Measurements from ENCODE around the gene ASPSCR1. TPM values are rescaled to one million over a fixed set of nuclear protein-coding genes. Genes with fewer than 3 reads are reported as not detected.
"Not testable (repeated sequence)": the region's sequence is repeated elsewhere in the genome, so short reads cannot be mapped to it uniquely, and the experiment has no call there.

The ASPSCR1 gene
- total RNA-seq, 4 donors from 2014 or later = 12.6 to 24.3 (median 15.1) TPM

DNA sequence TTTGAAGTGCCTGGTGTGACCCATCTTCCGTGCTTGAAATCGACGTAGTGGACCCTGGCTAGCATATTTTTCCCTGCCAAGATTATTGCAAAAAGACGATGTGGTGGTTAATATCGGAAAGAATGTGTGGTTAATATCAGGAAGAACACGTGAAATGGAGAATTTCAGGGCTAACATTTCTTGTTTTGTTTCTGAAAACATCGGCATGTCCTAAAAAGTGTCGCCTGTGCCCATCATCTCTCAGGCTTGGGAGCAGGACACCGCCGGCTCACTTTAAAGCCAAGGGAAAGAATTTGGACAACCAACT lies 60.4 kb downstream of the ASPSCR1 start:
- DNase-seq (ENCODE audit: low spot score) (no peak), ATAC-seq (ENCODE audit: low FRiP score) (no peak)
- TF ChIP-seq, protein P1, sequence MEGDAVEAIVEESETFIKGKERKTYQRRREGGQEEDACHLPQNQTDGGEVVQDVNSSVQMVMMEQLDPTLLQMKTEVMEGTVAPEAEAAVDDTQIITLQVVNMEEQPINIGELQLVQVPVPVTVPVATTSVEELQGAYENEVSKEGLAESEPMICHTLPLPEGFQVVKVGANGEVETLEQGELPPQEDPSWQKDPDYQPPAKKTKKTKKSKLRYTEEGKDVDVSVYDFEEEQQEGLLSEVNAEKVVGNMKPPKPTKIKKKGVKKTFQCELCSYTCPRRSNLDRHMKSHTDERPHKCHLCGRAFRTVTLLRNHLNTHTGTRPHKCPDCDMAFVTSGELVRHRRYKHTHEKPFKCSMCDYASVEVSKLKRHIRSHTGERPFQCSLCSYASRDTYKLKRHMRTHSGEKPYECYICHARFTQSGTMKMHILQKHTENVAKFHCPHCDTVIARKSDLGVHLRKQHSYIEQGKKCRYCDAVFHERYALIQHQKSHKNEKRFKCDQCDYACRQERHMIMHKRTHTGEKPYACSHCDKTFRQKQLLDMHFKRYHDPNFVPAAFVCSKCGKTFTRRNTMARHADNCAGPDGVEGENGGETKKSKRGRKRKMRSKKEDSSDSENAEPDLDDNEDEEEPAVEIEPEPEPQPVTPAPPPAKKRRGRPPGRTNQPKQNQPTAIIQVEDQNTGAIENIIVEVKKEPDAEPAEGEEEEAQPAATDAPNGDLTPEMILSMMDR (IDR thresholded peaks at IDR 0.05) = no peak

DNA sequence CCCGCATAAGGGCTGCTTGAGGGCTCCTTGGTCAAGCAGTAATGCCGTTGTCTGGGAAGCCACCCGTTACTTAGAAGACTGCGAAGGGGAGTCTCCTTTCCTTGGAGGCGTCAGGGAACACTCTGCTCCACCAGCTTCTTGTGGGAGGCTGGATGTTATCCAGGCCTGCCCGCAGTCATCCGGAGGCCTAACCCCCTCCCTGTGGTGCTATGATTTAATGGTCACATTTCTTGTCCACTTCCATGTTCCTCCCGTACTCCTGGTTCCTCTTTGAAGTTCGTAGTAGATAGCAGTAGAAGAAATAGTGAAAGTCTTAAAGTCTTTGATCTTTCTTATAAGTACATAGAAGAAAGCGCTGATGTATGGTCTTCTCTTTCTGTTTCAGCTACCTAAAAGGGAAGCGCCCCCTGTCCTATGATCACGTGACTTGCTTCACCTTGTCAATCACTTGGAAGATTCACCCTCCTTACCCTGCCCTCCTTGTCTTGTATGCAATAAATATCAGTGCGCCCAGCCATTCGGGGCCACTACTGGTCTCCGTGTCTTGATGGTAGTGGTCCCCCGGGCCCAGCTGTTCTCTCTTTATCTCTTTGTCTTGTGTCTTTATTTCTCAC lies 61.5 kb downstream of the ASPSCR1 start:
- not testable (repeated sequence) for DNase-seq (ENCODE audit: low spot score); ATAC-seq (ENCODE audit: low FRiP score)

DNA sequence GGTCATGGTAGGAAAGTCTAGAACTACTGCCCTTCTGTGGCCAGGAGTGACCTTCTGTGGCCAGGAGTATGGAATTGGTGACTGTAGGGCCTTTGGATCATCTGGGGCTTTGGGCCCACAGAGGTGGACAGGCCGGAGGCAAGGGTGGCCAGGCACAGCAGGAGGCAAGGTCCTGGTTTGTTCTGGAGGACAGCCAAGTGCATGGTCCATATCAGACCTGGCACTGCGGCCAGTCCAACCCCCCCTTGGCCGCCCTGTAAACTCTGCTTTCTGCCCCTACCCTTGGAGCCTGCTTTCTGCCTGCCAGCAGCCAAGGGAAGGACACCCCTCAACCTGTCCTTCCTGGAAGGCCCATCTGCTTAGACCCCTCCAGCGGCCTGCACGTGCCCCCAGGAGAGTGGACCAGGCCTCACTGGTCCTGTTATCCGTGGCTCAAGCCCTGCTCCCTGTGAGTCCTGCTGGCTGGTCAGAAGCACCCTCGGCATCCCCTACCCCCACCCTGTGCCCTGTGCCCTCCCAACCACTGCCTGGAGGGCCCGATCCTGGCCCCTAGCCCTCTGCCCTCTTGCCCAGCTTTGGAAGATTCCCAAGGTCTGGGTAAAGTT lies 62.4 kb downstream of the ASPSCR1 start:
- TF ChIP-seq, protein P1 (IDR thresholded peaks at IDR 0.05) = no peak
- no peak for ATAC-seq (ENCODE audit: low FRiP score)
- DNase-seq (ENCODE audit: low spot score) = no peak

DNA sequence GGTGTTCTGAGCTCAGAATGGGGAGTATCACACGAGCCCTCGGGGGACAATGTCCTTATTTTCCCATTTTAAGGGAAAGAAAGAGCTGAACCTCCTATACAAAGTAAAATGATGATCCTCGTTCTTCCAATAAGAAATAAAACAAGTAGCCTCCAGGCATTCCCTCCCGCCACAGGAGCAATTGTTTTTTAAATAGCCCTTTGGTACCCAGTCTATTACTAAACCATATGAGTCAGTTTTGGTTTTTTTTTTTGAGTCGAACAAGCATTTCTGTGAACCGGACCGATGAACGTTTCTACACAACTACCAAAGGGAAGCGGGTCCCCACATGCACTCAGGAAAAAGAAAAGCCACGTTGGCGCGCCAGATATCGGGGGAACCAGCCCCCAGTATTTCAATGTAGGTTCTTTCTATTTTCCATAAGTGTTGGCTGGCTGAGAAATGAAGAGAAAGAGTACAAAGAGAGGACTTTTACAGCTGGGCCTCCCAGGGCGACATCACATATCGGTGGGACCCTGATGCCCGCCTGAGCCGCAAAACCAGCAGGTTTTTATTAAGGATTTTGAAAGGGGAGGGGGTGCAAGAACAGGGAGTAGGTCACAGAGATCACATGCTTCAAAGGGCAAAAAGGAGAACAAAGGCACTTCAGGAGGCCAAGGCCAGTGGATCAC lies 63.9 kb downstream of the ASPSCR1 start:
- DNase-seq (ENCODE audit: low spot score) (no peak), ATAC-seq (ENCODE audit: low FRiP score) (no peak)
- TF ChIP-seq, protein P1 (IDR thresholded peaks at IDR 0.05) = no peak

DNA sequence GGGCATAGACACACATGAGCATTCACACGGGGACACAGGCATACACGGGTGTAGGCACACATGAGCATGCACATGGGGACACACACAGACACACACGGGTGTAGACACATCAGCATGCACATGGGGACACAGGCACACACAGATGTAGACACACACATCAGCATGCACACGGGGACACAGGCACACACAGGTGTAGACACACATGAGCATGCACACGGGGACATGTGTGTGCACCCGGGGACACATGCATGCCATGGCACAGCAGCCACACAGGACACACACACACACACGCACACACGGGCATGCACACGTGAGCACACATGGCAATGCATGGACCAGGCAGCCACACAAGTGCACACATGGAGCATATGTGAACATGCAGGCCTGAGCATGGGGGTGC lies 65.2 kb downstream of the ASPSCR1 start:
- ATAC-seq (ENCODE audit: low FRiP score) (no peak), DNase-seq (ENCODE audit: low spot score) (no peak)
- TF ChIP-seq, protein P1 (IDR thresholded peaks at IDR 0.05) = no peak

DNA sequence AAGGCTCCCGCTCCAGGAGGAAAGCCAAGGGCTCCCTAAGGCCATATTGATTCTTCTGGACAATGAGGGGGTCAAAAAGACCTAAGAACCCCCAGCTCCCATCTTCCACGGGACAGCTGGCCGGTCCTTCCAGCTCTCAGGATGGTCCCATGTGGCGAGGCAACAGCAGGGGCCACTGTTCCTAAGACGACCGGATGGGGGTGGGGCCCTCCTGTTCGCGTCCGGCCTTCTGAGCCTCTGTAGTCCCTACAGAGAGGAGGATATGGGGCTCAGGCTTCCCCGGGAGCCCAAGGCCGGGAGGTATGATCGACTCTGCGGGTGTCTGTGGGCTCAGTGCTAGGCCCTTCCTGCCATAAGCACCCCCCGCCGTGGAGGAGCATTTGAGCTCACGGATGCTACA lies 66.1 kb downstream of the ASPSCR1 start:
- no peak for DNase-seq (ENCODE audit: low spot score)
- no peak for ATAC-seq (ENCODE audit: low FRiP score)
- TF ChIP-seq, protein P1 (IDR thresholded peaks at IDR 0.05) = no peak

DNA sequence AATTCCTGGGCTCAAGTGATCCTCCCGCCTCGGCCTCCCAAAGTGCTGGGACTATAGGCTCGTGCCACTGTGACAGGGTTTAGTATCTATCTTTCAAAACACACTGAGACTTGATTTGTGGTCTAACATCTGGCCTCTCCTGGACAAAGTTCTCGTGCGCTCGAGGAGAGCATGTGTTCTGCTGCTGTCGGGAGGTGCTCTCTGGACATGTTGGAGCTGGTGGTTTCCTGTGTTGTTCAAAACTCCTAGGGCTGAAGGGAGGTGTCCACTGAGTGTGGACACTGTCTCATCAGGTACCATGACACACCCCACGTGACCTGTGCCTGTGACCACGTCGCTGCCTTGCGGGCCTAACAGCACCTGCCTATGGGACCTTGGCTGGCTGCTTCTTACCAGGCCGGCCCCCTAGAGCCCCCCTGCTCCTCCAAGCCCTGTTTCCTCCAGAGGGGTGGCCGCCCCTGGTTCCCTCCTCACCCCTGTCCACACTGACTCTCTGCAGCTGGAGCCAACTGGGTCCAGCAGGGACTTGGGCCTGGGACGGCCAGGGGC lies 68.6 kb downstream of the ASPSCR1 start:
- TF ChIP-seq, protein P1 (IDR thresholded peaks at IDR 0.05) = no peak
- ATAC-seq (ENCODE audit: low FRiP score) (no peak), DNase-seq (ENCODE audit: low spot score) (no peak)
